ENCODE measurements around the gene FBXO21. TPM values are rescaled to one million over a fixed set of nuclear protein-coding genes. Genes with fewer than 3 reads are reported as not detected.
A peak's percentile ranks its signal among the peaks of the same experiment; 100 is the strongest.

The FBXO21 gene
- total RNA-seq, 1 experiment from 2014 or later, result 57.5 TPM

- H3K27me3 Mint-ChIP-seq (ENCODE audit: unreplicated experiment), result no peaks in the 10 kb centered on the region
- H3K9me3 Mint-ChIP-seq (ENCODE audit: low read depth, unreplicated experiment), result no peaks in the 10 kb centered on the region
- peaks cover 3% of the 10 kb centered on the region for H3K36me3 Mint-ChIP-seq (ENCODE audit: insufficient read depth, unreplicated experiment)
- H3K4me1 Mint-ChIP-seq (ENCODE audit: low read depth, unreplicated experiment), result peaks cover 23% of the 10 kb centered on the region
- CTCF ChIA-PET, result interaction anchor here (0.6 to 0.8 kb wide), 3 partner anchors 45 to 1967 kb away, joined by 4 read pairs; no protein-coding TSS in a partner anchor
- no TSS peak for BruUV-seq (replicated peaks)
- no peak for DNase-seq
- H3K27ac Mint-ChIP-seq (ENCODE audit: unreplicated experiment), result no peak overlapping the region
- intact Hi-C loops (cut with micrococcal nuclease; ENCODE audit: unreplicated experiment), result no loop called here
- no peak overlapping the region for H3K4me3 Mint-ChIP-seq (ENCODE audit: low read depth, unreplicated experiment)
- TF ChIP-seq CTCF (IDR thresholded peaks at IDR 0.05; ENCODE audit: unreplicated experiment), result no peak
Measured at GRCh38 chr12:117121441-117121840, 68.8 kb downstream of the FBXO21 start.

- peaks cover 21% of the 10 kb centered on the region for H3K4me1 Mint-ChIP-seq (ENCODE audit: low read depth, unreplicated experiment)
- no peaks in the 10 kb centered on the region for H3K9me3 Mint-ChIP-seq (ENCODE audit: low read depth, unreplicated experiment)
- no peak for TF ChIP-seq CTCF (IDR thresholded peaks at IDR 0.05; ENCODE audit: unreplicated experiment)
- CTCF ChIA-PET, result interaction anchor here (0.7 to 0.8 kb wide), 3 partner anchors 73 to 1968 kb away, joined by 3 to 5 read pairs (median 4); no protein-coding TSS in a partner anchor
- H3K36me3 Mint-ChIP-seq (ENCODE audit: insufficient read depth, unreplicated experiment), result peaks cover 3% of the 10 kb centered on the region
- H3K4me3 Mint-ChIP-seq (ENCODE audit: low read depth, unreplicated experiment), result no peak overlapping the region
- no peak overlapping the region for H3K27ac Mint-ChIP-seq (ENCODE audit: unreplicated experiment)
- intact Hi-C loops (cut with micrococcal nuclease; ENCODE audit: unreplicated experiment), result no loop called here
- no peaks in the 10 kb centered on the region for H3K27me3 Mint-ChIP-seq (ENCODE audit: unreplicated experiment)
- DNase-seq, result no peak
- BruUV-seq (replicated peaks), result no TSS peak
Measured at GRCh38 chr12:117120787-117121186, 69.5 kb downstream of the FBXO21 start.

GRCh38 chr12:117119592-117120198 lies 70.6 kb downstream of the FBXO21 start:
- BruUV-seq (replicated peaks), result no TSS peak
- CTCF ChIA-PET, result interaction anchor here (0.8 kb wide), 1 partner anchor 110 kb away, joined by 3 read pairs; no protein-coding TSS in a partner anchor
- H3K4me3 Mint-ChIP-seq (ENCODE audit: low read depth, unreplicated experiment), result no peak overlapping the region
- peak; percentile 63 for DNase-seq
- TF ChIP-seq CTCF (IDR thresholded peaks at IDR 0.05; ENCODE audit: unreplicated experiment), result peak; percentile 77
- no peak overlapping the region for H3K27ac Mint-ChIP-seq (ENCODE audit: unreplicated experiment)
- no peaks in the 10 kb centered on the region for H3K9me3 Mint-ChIP-seq (ENCODE audit: low read depth, unreplicated experiment)
- intact Hi-C loops (cut with micrococcal nuclease; ENCODE audit: unreplicated experiment), result loop anchor here (1.0 kb wide), 1 partner anchor 94 kb away; no protein-coding TSS in a partner anchor
- peaks cover 10% of the 10 kb centered on the region for H3K4me1 Mint-ChIP-seq (ENCODE audit: low read depth, unreplicated experiment)
- no peaks in the 10 kb centered on the region for H3K27me3 Mint-ChIP-seq (ENCODE audit: unreplicated experiment)
- H3K36me3 Mint-ChIP-seq (ENCODE audit: insufficient read depth, unreplicated experiment), result peaks cover 3% of the 10 kb centered on the region

- H3K27me3 Mint-ChIP-seq (ENCODE audit: unreplicated experiment), result no peaks in the 10 kb centered on the region
- CTCF ChIA-PET, result interaction anchor here (0.6 to 0.7 kb wide), 3 partner anchors 12 to 269 kb away, joined by 3 to 5 read pairs (median 4); no protein-coding TSS in a partner anchor
- no peak for TF ChIP-seq CTCF (IDR thresholded peaks at IDR 0.05; ENCODE audit: unreplicated experiment)
- H3K36me3 Mint-ChIP-seq (ENCODE audit: insufficient read depth, unreplicated experiment), result peaks cover under 1% of the 10 kb centered on the region
- no peaks in the 10 kb centered on the region for H3K9me3 Mint-ChIP-seq (ENCODE audit: low read depth, unreplicated experiment)
- intact Hi-C loops (cut with micrococcal nuclease; ENCODE audit: unreplicated experiment), result loop anchor here (1.0 kb wide), 1 partner anchor 94 kb away; no protein-coding TSS in a partner anchor
- no TSS peak for BruUV-seq (replicated peaks)
- no peak overlapping the region for H3K27ac Mint-ChIP-seq (ENCODE audit: unreplicated experiment)
- no peak for DNase-seq
- H3K4me3 Mint-ChIP-seq (ENCODE audit: low read depth, unreplicated experiment), result no peak overlapping the region
- H3K4me1 Mint-ChIP-seq (ENCODE audit: low read depth, unreplicated experiment), result peaks cover 4% of the 10 kb centered on the region
Measured at GRCh38 chr12:117118838-117119591, 71.3 kb downstream of the FBXO21 start.
